Lung microvascular endothelial cell (primary cell): Measurements from ENCODE around the gene CAT. TPM values are rescaled to one million over a fixed set of nuclear protein-coding genes. Genes with fewer than 3 reads are reported as not detected.

ENCODE experiments used
- DNase-seq, 2 donors: peaks; one replicate each; pipeline versions ENCODE4 v3.0.0 to v3.0.0-alpha.2; 2010; ENCODE audit warnings: low read depth in 2 of 2
- total RNA-seq: library from RNA; depleted of rRNA; stranded (reverse); fragments of >200 nt; gene quantifications from 2 replicates; pipeline ENCODE4 v1.2.1, GENCODE V29; 2014

CAT gene
- total RNA-seq, 1 donor from 2014 or later = 28.2 TPM

DNA sequence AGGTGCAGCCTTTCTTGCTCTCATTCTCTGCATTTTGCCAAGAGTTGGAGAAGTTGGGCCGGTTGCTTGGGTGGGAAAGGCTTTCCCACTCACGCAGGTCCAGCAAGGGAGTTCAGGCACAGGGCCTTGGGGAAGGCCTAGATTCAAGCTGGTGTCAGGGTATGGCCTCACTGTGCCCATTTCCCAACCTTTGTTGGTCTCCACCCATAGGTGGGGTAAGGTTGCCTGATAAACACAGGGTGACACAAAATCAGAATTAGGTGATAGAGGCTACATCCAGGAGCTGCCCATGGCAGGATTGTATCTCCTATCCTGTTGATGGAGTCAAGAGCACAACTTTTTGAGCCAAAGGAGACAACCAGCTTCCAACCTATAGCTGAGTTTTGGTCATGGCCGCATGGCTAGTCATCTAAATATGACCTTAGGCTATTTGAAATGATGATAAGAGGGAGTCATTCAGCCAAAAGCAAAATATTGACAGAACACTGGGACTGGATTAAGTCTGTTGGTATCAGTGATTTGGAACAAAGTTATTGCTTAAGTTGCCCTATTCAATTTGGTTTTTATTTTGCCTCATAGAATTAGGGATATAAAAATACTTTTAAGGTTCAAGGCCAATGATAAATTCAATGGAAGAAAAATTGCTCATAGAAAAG lies 20.9 kb downstream of the CAT start:
- no peak for DNase-seq

DNA sequence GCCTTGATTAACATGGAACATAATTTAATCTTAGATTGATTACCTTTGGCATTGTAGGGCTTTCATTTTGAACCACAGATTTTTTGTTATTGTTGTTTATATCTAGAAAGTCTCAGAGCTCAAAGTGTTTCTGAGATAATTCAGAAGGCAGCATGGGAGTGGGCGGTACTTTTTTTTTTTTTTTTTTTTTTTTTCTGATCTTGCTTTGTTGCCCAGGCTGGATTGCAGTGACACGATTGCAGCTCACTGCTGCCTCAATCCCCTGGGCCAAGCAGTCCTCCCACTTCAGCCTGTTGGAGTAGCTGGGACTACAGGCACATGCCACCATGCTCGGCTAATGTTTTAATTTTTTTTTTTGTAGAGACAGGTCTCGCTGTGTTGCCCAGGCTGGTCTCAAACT lies 21.5 kb downstream of the CAT start:
- no peak for DNase-seq

- DNase-seq = no peak
Measured at GRCh38 chr11:34461215-34461614, 22.5 kb downstream of the CAT start.

DNA sequence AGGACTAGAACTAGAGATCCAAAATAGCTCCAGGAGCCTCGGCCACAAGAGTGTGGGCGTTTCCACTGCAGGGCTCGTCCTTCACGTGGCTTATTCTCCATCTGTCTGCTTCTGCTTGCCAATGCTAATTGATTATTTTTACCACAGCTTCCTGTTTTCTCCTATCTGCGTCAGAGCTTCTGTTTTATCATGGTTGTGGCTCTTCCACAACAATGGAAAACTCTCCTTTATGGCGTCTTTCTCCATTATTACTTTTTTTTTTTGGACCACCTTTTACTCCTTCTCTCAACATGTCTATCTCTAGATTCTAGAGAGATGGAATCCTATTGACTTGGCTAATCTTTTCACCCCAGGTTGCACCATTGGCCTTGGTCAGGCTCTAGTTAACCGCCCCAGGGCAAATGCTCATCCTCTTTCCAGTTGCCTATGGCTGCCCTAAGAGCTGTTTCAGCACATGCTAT lies 25.9 kb downstream of the CAT start:
- no peak for DNase-seq

DNA sequence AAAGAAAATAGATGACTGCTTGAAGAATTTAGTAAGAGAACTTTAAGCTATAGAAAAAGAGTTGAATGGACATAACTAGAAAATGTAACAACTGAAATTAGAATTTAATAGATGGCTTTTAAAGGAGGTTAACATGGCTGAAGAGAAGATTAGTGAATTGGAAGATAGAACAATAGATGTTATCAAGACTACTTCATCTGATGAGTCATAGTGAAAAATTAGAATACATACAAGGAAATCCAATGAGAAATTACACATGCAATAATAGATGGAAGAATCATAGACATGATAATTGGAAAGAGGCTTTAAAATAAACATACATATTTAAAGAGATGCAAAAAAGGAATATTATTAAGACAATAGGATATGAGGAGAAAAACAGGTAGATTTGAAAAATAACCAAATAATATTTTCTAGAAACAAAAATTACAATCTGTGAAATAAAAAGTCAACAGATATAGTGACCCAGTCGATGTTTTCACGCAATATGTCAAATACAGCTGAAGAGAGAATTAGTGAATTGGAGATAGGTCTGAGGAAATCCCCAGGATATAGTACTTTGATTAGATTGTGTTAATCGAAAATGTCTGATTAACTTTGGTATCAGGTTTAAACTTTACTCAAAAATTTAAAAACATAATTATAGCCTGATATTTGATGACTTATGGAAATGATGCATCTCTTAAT lies 28.2 kb downstream of the CAT start:
- DNase-seq = no peak

- peak in 1 of 2 donors; percentile 11 for DNase-seq
Measured at GRCh38 chr11:34468209-34468841, 29.6 kb downstream of the CAT start.

DNA sequence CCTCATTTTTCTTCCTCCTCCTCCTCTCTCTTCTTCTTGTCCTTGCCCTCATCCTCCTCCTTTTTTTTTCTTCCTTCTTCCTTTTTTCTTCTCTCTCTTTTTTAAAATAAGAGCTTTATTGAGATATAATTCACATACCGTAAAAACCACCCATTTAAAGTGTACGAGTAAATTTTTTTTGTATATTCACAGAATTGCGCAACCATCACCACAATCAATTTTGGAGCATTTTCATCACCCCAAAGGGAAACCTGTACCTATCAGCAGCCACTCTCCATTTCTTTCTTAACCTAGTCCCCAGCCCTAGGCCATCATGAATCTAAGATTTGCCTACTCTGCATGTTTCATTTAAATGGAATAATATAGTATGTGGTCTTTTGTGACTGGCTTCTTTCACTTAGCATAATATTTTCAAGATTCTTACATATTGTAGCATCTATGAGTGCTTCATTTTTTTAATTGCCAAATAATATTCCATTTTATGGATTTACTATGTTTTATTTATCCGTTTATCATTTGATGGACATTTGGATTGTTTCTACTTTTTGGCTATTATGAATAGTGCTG lies 35.0 kb downstream of the CAT start:
- no peak for DNase-seq

DNA sequence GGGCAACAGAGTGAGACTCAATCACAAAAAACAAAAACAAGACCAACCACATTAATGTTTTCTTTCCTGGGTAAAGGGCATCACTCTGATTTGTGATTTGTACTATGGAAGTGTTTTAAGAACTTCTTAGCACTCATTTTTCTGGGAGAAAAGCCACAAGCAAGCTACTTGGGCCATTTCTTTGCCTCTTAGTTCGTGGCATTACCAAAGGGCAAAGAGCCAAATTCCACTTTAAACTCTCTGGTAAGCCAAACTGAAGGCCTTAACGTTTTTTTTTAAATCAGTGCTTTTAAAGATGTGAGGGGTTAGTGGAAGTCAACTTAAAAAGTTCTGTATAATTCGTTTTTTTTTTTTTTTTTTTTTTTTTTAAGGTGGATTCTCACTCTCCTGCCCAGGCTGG lies 36.9 kb downstream of the CAT start:
- DNase-seq = no peak

DNA sequence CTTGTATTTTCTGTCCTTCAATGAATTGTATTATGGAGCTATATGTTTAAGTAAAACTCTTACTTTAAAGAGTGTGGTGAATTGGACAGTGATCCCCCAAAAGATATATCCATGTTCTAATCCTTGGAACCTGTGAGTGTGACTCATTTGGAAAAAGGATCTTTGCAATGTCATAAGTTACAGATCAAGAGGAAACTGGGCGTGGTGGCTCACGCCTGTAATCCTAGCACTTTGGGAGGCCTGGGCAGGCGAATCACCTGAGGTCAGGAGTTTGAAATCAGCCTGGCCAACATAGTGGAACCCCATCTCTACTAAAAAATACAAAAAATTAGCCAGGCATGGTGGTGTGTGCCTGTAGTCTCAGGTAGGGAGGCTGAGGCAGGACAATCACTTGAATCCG lies 38.1 kb downstream of the CAT start:
- DNase-seq = no peak

DNA sequence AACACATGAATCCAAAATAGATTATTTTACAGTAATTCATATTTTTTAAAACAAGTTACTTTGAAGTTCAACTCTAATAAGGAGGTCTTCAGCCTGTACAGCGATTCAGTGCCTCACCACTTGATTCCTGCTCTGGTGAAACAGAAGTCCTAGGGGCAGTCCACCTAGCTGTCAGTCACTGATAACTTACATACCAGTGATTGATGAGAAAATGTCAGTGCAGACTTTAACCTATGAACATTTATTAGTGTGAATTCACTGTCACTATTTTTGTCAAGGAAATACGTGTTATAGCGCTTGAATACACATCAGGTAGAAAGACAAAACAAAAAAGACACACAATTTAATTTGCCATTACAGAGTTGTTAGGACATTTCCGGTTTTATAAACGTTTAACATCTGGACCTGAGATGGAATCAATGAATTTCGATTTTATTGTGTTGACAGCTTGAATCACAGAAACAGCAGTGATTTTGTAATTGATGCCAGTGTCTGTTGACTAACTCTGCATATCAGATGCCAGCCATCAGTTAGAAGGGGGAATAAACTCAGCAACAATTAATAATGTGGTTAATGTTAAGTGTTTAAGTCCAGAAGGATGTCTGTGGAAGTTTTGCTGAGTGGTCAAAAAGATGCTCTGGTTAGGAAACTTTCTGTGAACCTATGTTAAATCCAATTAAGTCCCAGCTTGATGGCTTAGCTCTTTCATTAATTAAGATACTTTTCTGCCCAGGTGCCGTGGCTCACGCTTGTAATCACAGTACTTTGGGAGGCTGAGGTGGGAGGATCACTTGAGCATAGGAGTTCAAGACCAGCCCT lies 40.3 kb downstream of the CAT start:
- DNase-seq = no peak

DNA sequence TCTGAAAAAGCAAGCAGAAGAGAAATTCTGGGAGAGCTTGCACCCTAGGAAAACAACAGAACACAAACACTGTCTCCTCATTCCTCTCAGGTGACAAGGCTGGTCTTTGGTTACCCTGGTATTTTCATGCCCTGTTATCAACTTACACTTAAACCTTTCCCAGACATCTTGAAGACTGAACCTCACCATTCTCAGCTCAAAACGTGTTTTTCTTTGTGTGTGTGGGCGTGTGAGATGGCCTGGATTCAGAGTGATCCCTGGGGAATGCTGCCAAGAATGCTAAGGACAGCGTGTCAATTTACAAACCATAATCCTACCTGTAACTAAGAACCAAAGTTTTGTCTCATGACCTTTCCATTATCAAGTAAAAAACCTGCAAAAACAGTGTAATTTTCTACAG lies 41.6 kb downstream of the CAT start:
- DNase-seq = no peak

DNA sequence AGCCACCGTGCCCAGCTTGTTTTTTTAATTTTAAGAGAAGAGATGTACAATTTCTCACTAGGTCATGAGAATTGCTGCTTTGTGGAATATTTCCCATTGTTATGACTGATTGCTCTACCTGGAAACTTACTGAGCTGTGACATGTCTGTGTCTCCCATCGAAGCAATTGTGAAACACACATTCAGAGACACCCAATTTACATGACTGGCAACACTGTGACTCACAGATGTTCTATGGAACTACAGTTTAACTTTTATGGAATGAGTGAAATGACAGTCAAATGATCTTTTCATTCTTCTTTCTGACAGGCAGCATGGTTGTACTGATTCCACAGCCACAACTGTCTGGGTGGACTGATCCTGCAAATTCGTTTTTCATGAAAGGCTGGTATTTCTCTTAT lies 42.6 kb downstream of the CAT start:
- no peak for DNase-seq

- no peak for DNase-seq
Measured at GRCh38 chr11:34483106-34483874, 44.6 kb downstream of the CAT start.

- no peak for DNase-seq
Measured at GRCh38 chr11:34487430-34487829, 48.7 kb downstream of the CAT start.

DNA sequence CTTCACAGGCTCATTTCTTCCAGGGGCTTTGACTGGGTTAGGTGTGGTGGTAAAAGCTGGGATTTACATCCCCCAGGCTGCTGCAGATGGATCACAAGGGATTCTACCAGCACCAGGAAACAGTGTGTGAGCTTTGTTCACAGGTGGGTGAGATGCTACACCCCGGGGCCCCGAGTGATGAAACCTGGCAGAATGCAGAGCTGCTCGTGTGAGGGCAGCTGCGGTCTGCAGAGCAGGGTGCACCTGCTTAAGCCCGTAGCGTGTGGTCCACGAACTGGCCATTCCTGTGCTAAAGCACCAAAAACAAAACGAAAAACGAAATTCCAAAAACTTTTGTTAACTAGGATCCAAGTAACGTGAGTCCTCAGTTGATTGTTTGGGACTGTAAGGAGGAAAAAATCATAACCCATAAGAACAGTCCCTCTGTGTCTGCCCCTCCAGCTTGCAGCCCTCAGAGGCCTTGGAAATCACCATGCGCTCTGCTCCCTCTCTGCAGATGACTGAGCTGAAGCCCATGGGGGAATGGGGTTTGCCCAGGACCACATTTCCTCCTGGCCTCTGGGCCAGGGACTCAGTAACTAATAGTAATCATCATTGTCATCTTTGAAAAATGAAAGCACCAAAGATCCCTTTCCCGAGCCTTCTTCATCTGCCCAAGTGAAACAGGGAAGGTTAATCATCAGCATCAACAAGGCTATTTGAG lies 50.3 kb downstream of the CAT start:
- DNase-seq = no peak

- no peak for DNase-seq
Measured at GRCh38 chr11:34490304-34490703, 51.6 kb downstream of the CAT start.

DNA sequence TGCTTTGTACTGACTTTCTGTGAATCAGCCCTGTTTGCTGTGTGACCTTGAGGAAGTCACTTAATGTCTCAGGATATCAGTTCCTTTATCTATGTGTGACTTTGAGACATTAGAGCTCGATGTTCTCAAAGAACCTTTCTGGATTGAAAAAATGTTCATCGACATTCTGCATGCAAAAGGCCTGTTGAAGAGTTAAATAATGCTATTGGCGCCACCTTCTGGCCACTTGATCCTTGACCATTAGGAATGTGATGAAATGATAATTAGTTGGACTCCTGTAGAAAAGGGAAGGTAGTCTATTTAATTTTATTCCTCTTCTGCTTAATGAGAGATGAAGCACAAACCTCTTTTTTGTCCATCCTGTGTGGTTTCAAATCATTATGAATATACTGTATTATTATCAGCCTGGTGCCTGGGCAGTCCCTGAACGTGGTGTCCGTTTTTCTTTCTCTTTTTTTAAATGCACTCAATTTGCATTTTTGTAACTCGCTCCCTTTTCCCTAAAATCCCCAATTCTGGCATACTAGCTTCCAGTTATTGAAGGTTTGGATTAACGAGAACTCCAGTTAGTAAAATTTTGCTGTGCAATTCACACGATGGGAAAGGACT lies 54.2 kb downstream of the CAT start:
- peak; percentile 64 to 76 for DNase-seq

- no peak for DNase-seq
Measured at GRCh38 chr11:34493468-34493867, 54.7 kb downstream of the CAT start.

GRCh38 chr11:34493926-34494595 lies 55.3 kb downstream of the CAT start:
- no peak for DNase-seq
